IPS-15b (cell line): ENCODE results near the gene FOXR1.

Source experiments
- H3K27me3 ChIP-seq: one replicate; pipeline ENCODE4 v1.6.1; 2013; ENCODE audit warnings: low read length; ENCODE audit not compliant: control insufficient read depth, insufficient read depth
- H3K36me3 ChIP-seq: one replicate; pipeline ENCODE4 v1.6.1; 2013; ENCODE audit warnings: low read length; ENCODE audit not compliant: control insufficient read depth, insufficient read depth
- H3K4me1 ChIP-seq: one replicate; pipeline ENCODE4 v1.6.1; 2013; ENCODE audit warnings: mild to moderate bottlenecking, low read length; ENCODE audit not compliant: control insufficient read depth, insufficient read depth
- H3K4me3 ChIP-seq: one replicate; pipeline ENCODE4 v1.5.1; 2013; ENCODE audit warnings: low read depth, low read length
- H3K9ac ChIP-seq: one replicate; pipeline ENCODE4 v1.6.1; 2013; ENCODE audit warnings: low read depth, mild to moderate bottlenecking, low read length
- H3K9me3 ChIP-seq: one replicate; pipeline ENCODE4 v1.6.1; 2013; ENCODE audit warnings: mild to moderate bottlenecking, low read length; ENCODE audit not compliant: control insufficient read depth, insufficient read depth

FOXR1 gene, protein sequence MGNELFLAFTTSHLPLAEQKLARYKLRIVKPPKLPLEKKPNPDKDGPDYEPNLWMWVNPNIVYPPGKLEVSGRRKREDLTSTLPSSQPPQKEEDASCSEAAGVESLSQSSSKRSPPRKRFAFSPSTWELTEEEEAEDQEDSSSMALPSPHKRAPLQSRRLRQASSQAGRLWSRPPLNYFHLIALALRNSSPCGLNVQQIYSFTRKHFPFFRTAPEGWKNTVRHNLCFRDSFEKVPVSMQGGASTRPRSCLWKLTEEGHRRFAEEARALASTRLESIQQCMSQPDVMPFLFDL

DNA sequence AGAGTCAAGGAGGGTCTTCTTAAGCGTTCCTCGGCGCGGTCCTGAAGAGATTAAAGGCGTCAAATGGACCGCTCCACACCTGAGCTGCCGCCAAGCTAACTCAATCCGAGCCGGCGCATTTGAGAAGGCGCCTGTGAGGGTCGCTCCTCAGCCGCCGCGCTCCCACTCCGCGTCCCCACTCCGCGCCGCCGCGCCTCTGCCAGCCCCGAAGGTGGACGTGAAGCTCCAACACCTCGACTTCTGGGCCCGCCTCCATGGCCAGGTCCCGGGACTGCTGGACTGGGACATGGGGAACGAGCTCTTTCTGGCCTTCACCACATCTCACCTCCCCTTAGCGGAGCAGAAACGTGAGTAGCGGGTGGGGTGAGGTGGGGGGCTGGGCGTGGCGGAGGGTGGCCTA lies at the start of gene FOXR1:
TSS of gene FOXR1 (plus strand) at position 116 of the 400 bp plus-strand sequence. CDS start at position 287, 171 bp downstream.
- Histone ChIP-seq H3K4me3 (no peak within 1 kb of the TSS), H3K4me1 (no peaks in the 10 kb centered on the region), H3K36me3 (no peaks in the 10 kb centered on the region), H3K27me3 (no peaks in the 10 kb centered on the region), H3K9me3 (no peaks in the 10 kb centered on the region), H3K9ac (no peak within 1 kb of the TSS)

DNA sequence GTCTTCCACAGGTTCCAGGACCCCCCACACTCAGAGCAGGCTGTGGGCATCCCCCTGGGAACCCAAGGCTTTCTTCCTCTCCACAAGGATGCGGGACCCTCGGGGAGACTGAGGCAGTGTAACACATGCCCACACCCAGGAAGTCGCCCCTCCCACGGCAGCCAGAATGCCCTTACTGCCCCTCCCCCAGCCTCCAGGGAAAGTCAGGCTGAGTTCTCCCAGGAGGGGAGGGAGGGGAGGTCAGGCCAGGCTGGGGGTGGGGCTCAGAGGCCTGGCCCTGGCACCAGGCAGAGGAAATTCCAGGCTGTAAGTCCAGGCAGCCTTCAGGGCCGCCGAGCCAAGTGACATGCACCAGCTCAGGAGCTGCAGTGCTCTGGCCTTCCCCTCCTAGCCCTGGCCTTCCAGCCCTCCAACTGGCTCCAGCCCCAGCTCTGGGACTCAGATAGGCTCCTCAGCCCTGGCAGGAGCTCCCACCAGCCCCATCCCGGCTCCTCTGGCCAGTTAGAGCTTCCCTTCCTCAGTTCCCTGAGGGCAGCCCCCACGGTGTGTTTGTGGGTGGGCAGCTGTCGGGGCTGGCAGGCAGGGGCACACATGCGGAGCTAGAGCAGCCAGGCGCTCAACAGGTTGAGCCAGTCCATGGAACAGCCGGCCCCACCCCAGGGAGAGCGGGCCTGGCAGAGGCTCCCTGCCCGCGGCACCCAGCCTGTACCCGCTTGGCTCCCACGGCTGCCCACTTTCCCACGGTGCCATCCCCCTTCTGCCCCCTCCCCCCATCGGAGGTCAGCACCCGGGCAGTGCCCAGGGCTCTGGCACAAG lies 49.4 kb upstream of the FOXR1 start:
- Histone ChIP-seq H3K4me1 (peaks cover 52% of the 10 kb centered on the region), H3K4me3 (peak overlapping the region; percentile 93), H3K9me3 (no peaks in the 10 kb centered on the region), H3K27me3 (peaks cover 4% of the 10 kb centered on the region), H3K36me3 (peaks cover 3% of the 10 kb centered on the region), H3K9ac (no peak overlapping the region)

DNA sequence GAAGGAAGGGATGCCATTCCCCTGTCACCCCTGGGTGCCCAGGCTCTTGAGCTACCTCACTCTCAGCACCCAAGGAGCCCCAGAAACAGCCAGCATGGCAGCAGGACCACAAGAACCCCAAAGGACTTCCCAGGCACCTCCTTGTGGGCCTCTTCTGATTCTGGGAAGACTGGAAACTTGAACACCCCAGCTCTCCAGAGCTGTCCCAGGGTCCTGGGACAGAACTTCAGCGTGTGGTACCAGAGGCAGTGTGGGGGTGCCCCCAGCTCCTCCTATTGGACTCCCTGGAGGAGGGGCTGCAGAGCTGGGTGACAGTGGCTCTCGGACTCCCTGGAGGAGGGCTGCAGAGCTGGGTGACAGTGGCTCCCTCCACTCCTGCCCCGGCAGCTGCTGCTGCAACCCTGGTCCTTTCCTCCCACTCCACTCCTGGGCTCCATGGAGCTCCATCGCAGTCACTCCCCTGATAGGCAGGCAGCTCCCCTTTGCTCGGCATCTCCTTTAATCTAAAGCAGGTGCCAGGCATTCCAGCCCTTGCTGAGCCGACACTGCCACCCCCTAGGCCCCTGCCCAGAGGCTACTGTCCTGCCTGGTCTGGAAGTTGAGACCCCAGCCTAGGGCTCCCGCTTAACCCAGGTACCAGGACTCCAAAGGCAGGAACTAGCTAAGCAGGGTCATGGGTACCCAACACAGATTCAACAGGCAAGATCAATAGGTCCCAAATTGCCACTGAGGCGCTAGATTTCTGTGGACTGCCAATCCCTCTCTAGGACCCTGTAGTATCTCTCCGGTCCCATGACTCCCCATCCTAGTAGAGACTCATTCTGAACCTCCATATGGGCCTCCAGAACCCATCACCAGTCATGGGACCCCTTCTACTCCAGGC lies 48.6 kb upstream of the FOXR1 start:
- no peaks in the 10 kb centered on the region for H3K9me3 ChIP-seq
- H3K4me3 ChIP-seq, result peak overlapping the region; percentile 93
- peaks cover 48% of the 10 kb centered on the region for H3K4me1 ChIP-seq
- peaks cover 3% of the 10 kb centered on the region for H3K36me3 ChIP-seq
- peak overlapping the region; percentile 39 for H3K9ac ChIP-seq
- H3K27me3 ChIP-seq, result peaks cover 5% of the 10 kb centered on the region

DNA sequence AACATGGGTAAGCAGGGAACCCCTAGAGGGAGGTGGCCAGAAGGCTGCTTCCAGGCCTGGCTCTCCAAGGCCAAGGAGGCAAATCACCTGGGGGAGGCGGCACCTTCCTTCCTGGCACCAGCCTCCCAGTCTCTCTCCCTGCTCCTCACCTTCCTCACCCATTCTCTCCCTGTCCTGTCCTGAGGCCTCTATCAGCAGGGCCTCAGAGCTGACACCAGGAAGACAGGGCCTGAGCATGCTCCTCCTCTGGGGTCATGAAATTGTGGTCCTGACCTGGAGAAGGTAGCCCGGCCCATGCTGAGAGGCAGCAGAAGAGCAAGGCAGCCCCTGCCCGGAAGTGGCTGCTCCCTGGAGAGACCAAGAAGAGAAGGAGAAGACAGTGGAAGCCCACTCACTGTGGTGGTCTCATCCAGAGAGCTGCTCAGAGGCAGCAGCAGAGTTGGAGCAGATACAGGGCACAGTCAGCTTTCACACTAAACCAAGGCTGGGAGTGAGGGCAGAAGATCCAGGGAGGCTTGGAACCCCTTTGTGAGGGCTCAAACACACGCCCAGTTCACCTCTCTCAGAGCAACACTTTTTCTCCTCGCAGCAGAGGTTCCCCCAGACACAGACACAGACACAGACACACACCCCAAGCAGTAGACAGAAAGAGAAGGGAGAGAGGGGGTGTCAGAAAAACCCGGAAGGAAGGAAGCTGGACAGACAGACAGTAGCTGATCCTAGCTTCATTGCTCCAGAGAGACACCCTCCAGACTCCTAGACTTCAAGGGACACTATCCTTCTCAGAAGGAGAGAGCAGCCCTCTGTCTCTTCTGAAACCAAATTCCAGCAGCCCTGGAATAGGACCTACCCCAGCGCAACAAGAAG lies 47.6 kb upstream of the FOXR1 start:
- peaks cover 3% of the 10 kb centered on the region for H3K36me3 ChIP-seq
- H3K9ac ChIP-seq, result no peak overlapping the region
- H3K4me1 ChIP-seq, result peaks cover 43% of the 10 kb centered on the region
- H3K27me3 ChIP-seq, result peaks cover 5% of the 10 kb centered on the region
- no peaks in the 10 kb centered on the region for H3K9me3 ChIP-seq
- H3K4me3 ChIP-seq, result peak overlapping the region; percentile 93

DNA sequence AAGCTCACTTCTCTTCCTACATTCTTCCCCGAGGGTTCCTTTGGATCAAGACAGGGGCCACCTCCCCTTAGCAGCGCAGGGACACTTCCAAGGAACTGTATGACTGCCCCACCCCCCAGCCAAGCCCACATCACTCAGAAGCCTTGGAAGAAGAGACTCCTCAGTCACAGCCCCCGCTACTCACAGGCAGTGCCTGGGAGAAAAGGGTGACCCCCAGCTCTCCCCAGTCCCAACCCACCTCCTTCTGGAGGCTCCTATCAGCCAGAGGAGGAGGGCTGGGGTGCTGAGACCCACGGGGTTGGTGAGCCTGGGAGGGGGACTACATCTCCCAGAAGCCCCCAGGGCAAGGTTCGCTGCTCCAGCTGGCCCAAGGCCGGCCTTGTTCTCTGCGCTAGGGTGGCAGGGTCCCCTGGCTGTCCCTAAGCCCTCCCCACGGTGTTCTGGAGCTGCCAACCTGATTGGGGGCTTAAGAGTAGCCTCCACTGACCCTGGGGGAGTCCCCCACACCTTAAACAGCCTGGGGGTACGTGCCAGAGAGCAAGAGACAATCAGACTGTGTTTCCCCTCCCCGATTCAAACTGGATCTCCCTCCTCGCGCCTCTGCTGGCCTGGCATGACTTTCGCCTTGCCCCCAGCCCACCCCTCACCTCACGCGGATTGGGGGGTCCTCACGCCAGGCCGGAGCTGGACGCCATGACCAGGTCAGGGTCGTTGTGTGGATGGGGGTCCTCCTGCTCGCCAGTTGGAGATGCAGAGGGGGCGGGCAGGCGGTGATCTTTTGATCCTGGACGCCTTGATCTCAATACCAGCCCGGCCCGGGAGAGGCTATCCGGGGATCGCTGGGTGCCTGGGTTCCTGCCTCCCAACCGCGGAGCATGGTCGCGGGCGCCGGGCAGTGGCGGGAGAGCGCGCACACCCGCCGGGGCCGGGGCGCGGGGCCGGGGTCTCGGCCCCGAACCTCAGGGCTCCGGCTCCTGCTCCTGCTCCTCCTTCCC lies 46.7 kb upstream of the FOXR1 start:
- H3K27me3 ChIP-seq, result peaks cover 5% of the 10 kb centered on the region
- peaks cover 34% of the 10 kb centered on the region for H3K4me1 ChIP-seq

DNA sequence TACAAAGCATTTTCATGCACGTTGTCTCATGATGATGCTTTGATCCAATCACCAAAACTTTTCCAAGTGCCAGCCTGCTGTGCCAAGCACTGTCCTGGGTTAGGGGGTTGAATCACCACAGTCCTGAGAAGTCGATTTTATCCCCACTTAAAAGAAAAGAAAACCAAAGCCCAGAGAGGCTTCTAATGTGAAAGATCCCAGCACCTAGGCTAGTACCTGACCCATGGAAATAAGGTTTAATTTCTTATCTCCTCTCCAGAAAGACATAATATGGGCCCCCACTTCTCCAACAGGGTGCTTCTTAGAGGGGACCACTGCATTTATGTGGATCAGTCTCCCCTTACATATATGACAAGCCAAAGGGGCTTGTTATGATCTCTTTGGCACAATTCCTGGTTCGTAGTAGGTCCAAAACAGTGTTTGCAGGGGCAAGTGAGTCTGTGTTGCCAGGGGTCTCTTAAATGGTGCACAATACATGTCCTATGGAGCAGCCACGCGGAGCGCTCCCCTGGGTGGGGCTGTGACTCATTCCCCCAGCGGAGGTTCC lies 43.9 kb upstream of the FOXR1 start:
- peaks cover 22% of the 10 kb centered on the region for H3K4me1 ChIP-seq

More for the DNA sequence above, 46.7 kb upstream of the FOXR1 start:
- Histone ChIP-seq H3K36me3 (peaks cover 3% of the 10 kb centered on the region), H3K4me3 (peak overlapping the region; percentile 93), H3K9ac (peak overlapping the region; percentile 14), H3K9me3 (no peaks in the 10 kb centered on the region)

DNA sequence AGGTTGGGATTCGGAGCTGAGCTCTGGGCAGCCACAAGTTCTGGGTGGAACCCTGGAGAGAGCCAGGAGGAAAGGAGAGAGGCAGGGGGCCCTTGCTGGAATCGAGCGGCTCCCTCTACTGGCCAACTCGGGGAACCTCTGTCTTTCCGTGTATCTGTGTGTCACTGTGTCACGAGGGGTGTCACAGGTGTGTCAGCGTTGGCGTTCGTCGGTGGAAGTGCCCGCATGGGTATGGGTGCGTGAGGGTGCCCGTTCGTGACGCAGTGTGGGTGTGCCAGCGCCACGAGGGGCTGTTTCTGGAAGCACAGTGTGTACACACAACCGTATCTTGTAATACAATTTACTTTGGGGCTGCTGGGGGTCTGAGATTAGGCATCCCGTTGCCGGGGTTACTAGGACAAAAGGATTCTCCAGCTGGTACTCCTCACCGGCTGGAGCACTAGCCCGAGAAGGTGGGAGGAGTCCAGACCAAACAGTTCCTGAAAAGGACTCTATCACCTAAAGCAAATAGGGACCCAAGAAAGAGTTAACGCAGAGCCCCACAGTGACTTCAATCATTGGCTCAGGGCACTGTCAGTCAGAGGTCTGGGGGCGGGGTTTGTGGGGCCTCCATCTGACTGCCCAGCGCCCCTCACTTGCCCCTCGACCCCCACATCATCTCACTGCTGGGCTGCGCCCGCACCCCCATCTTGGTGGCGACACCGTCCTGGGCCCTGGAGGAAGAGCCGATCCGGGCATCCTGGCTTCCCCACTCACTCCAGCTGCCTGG lies 43.3 kb upstream of the FOXR1 start:
- peaks cover 15% of the 10 kb centered on the region for H3K27me3 ChIP-seq
- peak overlapping the region; percentile 47 for H3K9ac ChIP-seq
- no peaks in the 10 kb centered on the region for H3K36me3 ChIP-seq
- no peaks in the 10 kb centered on the region for H3K9me3 ChIP-seq
- H3K4me3 ChIP-seq, result peak overlapping the region; percentile 93
- H3K4me1 ChIP-seq, result peaks cover 17% of the 10 kb centered on the region

More for the DNA sequence above, 43.9 kb upstream of the FOXR1 start:
- Histone ChIP-seq H3K4me3 (peak overlapping the region; percentile 93), H3K9ac (no peak overlapping the region), H3K9me3 (no peaks in the 10 kb centered on the region), H3K36me3 (no peaks in the 10 kb centered on the region), H3K27me3 (peaks cover 15% of the 10 kb centered on the region)

DNA sequence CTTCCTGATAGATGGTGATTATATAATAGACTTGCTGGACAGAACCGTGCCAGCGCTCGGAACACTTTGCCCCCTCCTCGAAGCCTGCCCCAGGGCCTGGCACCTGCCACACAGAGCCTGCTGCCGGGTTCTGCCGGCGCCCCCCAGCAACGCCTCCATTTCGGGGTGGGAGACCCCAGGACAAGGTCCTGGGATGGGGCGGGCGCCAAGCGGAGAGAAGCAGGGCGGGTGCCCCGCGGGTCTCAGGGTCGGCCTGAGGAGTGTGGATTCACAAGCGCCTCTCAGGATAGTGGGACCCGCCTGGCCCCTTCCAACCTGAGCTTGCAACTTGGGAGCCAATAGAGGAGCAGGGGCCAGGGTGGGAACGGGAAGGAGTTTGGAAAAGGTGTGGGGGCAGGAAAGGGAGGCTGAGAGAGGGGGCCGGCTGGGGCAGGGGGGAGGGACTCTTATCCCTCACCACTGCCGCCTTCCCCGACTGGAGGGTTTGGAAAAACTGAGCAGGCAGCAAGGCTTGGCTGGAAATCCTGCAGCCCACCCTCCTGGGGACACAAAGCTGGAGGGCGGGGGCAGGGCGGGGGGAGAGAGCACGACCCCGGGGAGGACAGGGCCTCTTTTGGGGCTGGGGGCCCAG lies 42.6 kb upstream of the FOXR1 start:
- Histone ChIP-seq H3K4me1 (peaks cover 10% of the 10 kb centered on the region), H3K27me3 (peaks cover 15% of the 10 kb centered on the region), H3K9ac (no peak overlapping the region), H3K9me3 (no peaks in the 10 kb centered on the region), H3K4me3 (peak overlapping the region; percentile 93), H3K36me3 (no peaks in the 10 kb centered on the region)

DNA sequence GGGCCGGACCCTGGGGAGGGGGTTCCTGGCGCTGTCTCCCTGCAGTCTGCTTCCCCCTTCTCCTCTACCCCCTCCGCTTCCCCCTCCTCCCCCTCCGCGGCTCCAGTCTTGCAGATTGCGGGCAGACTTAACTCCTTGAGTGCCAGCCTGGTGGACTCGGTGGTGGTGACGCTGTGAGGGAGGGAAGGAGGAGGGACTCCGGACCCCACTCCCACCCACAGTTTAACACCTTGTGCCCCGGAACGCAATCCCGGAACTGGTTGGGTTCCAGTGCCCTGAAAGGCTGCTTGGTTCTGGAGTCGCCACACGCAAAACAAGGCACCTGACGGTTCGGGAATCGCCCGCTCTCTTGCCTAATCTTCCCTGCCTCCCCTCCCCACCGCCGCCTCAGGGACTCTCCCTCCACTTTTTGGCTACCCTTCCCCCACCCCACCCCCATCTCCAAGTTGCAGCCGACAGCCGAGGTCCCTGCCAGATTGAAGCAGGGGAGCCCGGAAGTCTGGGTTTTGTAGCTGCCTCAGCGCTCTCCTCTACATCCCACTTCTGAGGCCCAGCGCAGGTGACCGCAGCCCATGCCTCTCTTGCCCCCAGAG lies 42.0 kb upstream of the FOXR1 start:
- Histone ChIP-seq H3K27me3 (peaks cover 15% of the 10 kb centered on the region), H3K9ac (peak overlapping the region; percentile 74), H3K36me3 (no peaks in the 10 kb centered on the region), H3K4me1 (peaks cover 10% of the 10 kb centered on the region), H3K4me3 (peak overlapping the region; percentile 93), H3K9me3 (no peaks in the 10 kb centered on the region)
